HG03460 (cell line): ENCODE measurements around the gene TBC1D14.
A peak's percentile ranks its signal among the peaks of the same experiment; 100 is the strongest.

ENCODE experiments used
- ATAC-seq: cut with Tn5 transposase; IDR thresholded peaks from one replicate; pipeline ENCODE4 v1.9.1; 2021; ENCODE audit not compliant: unreplicated experiment

TBC1D14 gene

DNA sequence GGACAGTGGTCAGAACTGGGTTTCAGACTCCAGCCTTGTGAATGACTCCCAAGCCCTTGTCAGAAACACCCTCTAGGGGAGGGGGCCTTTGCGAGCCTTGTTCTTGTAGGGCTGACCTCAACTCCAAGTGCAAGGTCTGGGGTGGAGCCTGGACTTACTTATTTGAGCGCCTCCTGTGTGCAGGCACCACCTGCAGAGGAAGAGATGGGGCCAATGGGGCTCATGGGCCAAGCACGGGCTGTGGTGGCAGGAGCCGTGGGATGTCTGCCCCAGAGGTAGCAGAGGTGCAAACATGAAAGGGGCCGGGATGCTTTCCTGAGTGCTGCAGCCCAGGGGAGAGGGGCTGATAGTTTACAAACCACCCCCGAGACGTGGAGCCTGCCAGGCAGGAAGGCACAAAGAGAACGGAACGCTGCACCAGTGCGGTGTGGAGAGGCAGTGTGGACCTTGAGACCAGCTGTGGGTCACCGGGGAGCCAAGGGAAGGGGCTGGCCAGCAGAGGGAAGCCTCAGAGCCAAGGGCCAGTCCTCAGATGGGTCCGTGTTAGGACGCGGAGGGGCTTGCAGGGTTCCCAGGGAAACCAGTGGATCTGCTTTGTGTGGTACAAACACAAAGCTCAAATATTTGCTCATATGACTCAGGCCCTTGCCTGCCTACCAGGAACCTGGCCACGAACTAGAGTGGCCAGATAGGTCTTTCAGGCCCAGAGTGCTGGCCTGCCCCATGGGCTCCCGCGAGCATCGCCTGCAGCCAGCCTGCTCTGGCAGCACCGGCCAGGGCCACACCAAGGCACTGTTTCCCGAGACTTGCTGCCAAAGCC is 124.8 kb downstream of the TBC1D14 start:
- no peak for ATAC-seq

DNA sequence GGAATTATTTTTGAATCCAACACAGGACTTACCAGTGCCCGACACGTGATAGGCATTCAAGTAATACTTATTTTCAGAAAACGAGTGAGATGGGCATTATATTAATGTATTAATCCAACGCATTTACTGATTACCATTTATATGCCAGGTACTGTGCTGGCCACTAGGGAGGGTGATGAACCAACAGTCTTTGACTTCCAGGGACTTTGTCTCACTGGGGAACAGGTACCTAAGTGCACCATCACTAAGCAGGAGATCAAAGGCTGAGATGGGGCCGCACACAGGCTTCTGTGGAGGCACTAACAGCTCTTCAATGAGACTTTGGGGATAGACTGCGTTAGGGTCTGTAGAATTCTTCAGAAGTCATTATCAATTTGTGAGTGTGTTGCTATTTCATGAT is 127.8 kb downstream of the TBC1D14 start:
- ATAC-seq: no peak

DNA sequence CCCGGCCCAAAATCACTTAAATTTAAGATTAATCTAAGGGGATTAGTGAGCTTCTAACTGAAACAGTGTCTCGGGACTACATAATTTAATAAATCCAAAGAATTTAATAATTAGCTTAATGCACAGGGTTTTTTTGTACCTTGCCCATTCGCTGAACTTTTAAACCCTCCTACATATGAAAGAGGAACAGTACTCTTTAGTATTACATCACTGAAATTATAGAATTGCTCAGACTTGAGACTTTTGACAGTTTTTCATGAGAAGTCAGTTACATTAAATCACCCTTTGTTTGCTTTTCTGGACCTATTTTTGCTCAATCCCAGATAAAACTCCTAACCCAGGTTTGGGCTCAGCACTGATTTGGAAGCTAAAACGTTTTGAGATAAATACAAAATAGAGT is 131.1 kb downstream of the TBC1D14 start:
- ATAC-seq: no peak

DNA sequence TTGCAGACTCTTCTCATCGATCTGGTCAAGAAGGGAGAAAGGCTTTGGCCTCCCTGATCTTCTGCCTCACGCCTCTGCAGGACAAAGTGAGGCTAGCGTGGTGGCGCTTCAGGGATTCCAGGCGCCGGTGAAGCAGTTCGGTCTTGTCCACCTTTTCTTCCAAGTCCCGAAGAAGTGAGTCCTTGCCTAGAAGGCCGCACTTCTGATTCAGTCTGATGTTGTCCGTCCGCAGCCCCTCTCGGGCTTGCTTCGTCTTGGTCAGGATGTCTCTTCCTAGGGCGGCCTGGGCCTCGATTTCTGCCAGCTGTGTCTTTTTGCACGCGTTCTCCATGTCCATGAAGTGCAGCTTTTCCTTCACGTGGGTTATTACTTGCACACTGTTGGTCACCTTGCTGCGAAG is 131.6 kb downstream of the TBC1D14 start:
- ATAC-seq: no peak

DNA sequence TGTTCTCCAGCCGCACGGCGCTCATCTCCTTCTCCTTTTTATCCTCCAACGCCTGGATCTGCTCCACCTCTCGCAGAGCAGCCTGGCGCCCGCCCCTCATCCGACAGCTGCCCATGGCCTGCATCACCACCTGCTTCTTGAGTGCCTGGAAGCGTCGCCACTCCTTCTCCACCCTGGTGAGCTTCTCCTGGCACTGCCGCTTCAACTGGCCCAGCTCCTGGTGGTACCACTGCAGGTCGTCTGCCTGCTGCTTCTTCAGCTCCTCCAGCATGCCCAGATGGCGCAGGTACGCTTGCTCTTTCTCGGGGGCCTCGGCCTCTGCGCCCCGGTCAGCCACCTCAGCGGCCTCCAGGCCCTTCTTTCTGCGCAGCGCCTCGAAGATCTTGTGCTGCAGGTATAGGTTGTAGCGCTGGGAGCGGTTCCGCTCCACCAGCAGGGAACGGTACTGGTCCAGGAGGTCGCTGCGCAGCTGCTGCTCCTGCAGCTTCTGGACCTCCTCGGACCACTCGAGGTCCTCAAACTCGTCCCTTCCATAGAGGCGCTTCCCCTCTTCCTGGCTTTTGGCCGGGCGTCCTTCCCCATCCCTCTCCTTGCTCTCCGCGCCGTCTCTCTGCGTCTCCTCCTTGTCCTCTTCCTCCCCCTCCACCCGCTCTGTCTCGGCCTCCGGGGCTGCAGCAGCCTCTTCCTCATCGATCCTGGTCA is 132.3 kb downstream of the TBC1D14 start:
- ATAC-seq: no peak

DNA sequence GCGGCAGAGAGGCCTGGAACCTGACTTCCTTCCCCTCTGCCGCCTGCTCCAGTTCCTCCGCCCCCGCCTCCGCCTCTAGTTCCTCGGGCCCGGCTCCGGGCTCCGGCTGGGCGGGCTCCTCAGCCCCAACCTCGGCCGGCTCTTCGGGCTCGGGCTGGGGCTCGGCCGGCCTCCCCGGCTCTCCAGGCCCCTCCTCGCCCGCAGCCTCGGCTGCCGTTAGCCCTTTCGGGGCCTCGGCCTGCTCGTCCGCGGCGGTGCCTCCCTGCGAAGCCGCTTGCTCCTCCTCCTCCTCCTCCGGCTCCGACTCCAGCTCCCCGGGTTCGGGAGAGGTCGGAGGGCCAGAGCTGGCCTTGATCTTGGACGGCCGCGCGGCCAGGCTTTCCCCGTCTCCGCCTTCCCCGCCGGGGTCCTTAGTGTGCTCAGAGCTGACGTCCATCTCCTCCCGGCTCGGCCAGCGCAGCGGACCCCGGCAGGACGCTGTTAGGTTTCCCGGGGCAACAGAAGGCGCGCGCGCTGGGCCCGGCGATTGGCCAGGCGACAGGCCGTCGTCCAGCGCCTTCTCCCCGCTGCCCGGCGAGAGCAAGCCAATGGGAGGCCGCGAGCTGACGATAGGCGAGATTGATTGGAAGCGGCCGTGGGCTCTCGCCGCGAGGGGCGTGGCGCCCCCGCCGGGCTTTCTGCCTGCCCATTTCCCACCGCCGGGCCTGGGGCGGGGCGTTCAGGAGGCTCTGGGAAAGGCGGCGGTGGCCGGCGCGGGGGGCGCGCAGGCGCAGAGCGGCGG is 133.1 kb downstream of the TBC1D14 start:
- peak; percentile 71 for ATAC-seq

DNA sequence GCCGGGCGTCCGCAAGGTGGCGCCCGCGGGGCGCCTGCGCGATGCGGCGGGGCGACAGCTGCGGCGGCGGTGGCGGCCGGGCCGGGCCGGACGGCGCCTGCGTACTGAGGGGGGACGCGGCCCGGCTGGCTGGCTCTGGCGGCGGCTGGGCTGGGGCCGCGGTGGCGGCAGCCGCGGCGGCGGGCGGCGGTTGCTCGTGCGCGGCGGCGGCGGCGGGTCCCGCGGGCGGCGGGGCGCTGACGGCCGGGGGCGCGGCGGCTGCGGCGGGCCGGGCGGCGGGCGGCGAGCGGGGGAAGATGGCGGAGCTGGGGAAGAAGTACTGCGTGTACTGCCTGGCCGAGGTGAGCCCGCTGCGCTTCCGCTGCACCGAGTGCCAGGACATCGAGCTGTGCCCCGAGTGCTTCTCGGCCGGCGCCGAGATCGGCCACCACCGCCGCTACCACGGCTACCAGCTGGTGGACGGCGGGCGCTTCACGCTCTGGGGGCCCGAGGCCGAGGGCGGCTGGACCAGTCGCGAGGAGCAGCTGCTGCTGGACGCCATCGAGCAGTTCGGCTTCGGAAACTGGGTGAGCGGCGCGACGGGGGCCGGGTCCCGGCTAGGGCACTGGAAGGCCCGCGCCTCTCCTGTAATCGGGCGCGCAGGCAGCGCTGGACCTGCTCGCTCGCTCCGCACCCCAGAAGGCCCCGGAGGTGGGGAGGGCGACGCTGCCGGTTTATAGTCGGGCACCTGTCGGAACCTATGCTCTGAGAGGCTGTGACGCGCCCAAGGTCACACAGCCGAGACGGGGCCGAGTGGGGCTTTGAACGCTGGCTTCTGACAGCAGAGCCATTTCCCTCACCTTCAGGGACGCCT is 133.9 kb downstream of the TBC1D14 start, which contains the start of gene TADA2B:
Gene TADA2B (plus strand): TSS at position 89 of the 853 bp plus-strand sequence. CDS start 208 bp downstream, at position 297.
- ATAC-seq: peak; percentile 19

DNA sequence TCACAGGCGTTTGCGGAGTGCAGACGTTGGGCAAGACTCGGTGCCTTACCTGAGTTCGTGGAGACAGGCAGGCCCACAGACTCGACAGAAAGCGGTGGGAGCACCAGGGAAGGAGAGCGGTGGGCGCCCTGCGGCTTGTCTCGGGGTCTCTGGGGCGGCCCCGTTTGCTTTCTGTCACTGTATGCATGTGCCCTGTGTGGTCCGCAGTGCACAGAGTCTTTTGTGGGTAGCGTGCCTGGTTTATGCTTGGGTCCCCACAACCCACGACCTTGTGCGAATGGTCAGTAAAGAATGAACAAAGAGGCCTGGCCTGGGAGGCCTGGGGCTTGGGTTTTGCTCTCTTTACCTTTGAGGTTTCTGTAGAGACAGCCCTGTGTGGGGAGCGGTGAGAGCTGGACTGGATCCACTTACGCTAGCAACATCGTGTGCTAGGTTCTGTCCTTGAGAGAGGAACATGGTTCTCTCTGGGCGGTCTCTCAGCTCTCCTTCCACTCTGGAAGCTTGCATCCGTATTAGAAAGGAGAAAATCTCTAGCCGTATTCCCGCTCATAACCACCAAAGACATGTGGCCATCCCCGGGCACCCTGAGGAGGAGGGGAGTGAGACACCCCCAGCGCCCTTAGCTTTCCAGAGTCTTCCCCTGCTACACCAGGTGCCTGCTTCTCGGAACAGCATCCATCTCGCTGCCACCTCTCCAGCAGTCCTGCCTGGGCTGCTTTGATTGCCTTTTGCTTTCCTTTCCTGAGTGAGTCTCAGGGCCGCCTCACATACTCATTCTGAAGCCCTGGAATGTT is 134.7 kb downstream of the TBC1D14 start:
- ATAC-seq: no peak

DNA sequence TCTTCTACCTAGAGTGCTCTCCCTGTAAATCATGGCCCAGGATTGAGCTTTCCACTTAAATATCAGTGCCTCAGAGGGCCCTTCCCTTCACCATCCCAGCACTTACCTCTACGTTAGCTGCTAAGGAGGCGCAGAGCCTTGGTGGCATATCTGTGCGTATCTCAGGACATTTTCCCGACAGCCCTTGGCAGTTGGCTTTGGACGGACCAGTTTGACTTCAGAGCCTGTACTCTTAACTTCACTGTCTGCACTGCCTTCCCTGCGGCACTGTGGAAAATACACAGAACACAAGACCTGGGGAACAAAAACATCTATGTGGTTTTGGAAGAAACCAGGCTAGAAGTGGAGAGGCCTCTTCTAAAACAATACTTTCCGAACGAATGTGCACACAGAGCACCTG is 135.9 kb downstream of the TBC1D14 start:
- ATAC-seq: no peak

DNA sequence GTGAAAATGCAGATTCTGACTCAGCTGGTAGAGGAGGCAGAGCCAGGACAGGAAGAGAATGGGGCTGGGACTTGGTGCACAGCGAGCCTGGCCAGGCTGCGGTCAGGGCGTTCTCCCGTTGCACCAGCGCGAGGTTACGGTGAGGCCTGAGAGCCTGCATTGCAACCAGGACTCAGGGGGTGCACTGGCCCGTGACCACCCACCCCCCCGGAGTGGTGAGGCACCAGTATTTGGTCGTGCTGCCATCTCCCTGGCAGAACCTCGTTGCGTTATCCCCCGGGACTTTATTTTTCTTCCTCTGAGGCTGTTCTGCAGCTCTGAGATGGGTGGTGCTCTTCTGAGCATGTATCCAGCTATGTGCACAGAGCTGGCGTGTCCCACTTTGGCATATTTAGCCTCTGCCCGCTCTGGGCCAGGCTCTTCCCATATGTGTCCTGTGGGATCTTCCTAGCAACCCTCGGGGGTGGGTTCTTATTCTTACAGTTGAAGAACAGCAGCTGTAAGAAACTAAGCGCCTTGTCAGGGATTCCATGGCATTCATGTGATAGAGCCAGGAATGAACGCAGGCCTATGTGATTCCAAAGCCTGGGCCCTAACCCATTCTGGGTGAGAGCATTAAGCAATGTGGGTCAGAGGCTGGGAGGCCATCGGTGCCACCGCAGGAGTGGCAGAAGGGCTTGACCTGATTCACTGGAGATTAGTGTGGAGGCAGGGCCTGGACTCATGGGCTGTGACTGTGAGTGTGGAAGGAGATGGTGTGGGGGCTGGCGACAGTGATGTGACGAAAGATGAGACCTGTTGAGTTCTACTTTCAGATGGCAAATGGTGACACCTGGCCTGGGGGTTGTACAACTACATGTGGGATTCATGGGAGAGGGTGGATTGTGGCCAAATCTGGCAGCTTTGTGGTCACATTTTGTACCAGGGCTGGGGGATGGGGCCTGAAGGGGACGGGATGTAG is 136.6 kb downstream of the TBC1D14 start:
- no peak for ATAC-seq

DNA sequence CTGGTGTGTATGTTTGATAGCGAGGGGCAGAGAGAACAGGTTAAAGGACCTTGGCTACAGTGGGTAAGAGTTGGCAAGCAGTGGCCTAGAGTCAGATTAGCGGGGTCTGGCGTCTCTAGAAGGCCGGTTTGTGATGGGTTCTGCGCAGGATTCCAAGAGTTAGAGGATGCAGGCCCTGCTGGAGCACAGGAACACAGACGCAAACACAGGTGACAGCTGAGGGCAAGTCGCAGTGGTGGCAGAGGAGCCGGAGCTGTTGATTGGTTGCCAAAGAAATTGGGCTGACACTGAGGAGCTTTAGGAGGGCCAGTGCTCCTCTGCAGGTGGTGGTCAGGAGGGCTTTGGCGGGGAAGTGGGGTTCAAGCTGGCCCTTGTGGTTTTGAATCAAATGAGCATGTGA is 137.3 kb downstream of the TBC1D14 start:
- ATAC-seq: no peak

DNA sequence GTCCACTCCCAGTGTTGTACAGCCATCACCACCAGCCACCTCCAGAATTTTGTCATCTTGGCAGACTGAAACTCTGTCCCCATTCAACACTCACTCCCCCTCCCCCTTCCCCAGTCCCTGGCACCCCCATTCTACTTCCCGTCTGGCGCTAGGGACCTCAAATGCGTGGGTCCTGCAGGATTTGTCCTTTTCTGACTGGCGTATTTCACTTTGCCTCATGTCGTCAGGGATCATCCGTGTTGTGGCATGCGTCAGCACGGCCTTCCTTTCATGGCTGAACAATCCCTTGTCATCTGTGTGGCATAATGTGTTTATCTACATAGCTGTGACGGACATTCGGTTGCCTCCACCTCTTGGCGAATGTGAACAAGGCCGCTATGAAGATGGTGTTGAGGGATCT is 139.0 kb downstream of the TBC1D14 start:
- ATAC-seq: no peak

DNA sequence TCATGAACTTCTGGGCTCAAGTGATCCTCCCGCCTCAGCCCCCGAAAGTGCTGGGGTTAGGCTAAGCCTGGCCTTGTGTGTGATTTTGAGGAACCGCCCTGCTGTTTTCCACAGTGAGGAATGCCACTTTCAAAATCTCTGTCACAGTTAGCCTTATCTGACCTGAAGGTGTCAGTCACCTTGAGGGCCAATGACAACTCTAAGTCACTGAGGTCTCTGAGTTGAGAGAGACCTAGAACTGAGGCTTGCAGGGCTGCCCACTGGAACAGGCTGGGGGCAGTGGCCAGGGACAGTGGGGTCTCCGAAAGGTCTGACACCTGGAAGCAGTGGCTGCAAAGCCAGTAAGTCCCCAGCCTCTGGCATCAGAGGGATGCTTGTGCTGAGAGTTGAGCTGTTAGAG is 139.7 kb downstream of the TBC1D14 start:
- no peak for ATAC-seq

DNA sequence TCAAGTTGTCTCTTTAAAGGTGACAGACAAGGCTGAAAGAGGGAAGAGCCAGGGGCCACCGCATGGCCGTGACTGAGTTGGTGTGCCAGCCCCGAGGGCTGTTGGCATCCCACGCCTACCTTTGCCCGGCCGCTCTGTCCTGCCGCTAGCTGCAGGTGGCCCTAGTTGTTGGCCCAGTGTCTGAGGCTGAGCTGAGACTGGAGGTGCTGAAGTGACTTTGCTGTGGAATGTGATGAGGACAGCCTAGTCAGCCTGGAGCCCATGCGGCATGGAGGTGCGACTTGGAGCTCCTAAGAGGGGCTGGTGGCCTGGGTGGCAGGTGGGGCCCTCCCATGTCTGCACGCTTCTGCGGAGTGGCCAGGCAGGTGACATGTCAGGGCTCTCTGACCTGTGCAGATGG is 140.1 kb downstream of the TBC1D14 start:
- ATAC-seq: no peak

DNA sequence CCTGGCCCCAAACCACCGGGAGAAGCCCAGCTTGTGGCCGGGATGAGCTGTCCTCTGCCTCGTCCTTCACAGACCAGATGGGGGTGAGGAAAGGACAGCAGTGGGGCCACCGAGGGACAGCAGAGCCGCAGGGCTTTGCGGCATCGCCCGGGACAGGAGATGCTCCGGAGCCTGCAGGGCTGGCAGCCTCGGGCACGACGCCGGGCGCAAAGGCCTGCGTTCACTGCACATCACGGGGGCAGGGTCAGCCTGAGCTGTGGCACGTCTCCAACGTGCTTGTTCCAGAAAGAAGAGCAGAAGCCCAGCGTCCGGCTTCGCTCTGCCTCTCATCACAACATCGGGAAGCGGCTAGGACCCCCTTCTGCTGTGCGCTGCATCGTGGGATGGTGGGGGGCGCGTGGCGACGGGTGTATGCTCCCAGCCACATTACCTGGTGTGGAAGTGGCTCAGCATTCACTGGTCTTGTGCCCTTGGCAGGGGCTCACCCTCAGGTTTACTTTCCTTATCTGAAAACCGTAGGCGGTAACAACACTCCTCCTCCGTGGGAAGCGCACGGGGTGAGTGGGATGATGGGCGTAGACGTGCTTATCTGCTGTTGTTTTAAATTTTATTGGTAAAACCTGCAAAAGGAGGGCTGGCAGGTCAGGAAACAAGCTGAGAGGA is 141.0 kb downstream of the TBC1D14 start:
- no peak for ATAC-seq

DNA sequence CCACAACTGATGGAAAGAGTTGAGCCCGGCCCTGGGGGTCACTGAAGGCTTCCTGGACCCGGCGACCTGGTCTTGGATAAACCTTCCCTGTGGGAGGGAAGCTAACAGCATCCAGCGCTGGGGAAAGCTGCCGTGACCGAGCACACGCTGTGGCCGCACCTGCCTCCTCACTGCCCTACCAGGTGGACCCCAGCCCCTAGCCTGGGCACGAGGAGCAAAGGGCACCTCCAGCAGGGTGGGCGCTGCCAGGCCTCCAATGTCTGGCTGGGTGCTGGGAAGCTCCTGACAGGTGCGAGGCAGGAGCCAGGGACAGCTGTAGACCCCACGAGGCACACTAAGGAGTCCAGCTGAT is 141.5 kb downstream of the TBC1D14 start:
- no peak for ATAC-seq

DNA sequence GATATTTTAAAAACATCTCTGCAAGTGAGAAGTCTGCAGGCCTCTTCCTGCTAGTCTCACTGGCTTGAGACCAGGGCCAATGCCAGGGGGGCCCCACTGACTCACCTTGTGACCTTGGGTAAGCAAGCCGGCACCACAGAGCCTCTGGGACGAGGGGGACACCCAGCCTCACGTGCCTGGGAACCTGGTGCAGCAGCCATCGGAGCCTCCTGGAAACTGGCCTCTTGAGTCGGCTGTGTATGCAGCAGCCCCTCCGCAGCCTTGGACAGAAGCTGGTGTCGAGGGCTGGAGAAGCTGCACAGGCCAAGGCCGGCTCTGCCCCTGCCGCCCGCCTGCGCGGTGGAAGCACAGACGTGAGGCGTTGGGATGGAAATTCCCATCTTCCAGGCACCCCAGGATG is 142.3 kb downstream of the TBC1D14 start:
- no peak for ATAC-seq

DNA sequence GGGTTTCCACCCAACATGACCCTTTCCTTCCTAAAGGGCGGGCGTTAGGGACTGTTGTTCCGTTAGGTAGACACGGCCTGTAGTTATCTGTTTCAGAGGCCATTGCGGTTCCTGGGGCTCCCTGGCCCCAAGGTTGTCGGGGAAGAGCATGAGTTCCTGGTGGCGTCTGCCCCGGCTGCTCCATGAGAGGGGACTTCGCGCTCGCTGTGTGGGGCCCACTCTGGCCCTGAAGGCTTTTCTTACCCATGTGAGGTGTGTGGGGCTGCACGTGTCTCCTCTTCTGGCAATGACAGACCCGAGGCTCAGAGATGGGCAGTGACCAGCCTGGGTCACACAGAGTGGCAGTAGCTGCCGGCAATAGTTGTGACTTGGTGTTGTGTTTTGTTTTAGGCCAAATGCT is 142.7 kb downstream of the TBC1D14 start:
- no peak for ATAC-seq
